GM15510 (cell line): ENCODE results near the gene ITM2B.

Experiments used
- POLR2A ChIP-seq: IDR thresholded peaks from 3 replicates; pipeline ENCODE4 v1.6.1; 2011; ENCODE audit warnings: borderline replicate concordance; ENCODE audit not compliant: insufficient read length; ENCODE audit errors: extremely low read depth

The ITM2B gene

GRCh38 chr13:48222358-48223301 is 10.4 kb upstream of the ITM2B start:
- no peak for TF ChIP-seq POLR2A

GRCh38 chr13:48224701-48225100 is 8.3 kb upstream of the ITM2B start:
- no peak for TF ChIP-seq POLR2A

GRCh38 chr13:48230541-48230940 is 2.5 kb upstream of the ITM2B start:
- no peak for TF ChIP-seq POLR2A

- TF ChIP-seq POLR2A = no peak
These were observed 1.9 kb upstream of the ITM2B start for GRCh38 chr13:48231080-48231479.

GRCh38 chr13:48231933-48232332 is 1.1 kb upstream of the ITM2B start:
- TF ChIP-seq POLR2A = no peak

GRCh38 chr13:48232420-48233045 is 473 bp upstream of the ITM2B start:
- no peak for TF ChIP-seq POLR2A

GRCh38 chr13:48233889-48234488 is 983 bp downstream of the ITM2B start:
- TF ChIP-seq POLR2A = no peak

- TF ChIP-seq POLR2A = no peak
These were observed 1.7 kb downstream of the ITM2B start for GRCh38 chr13:48234566-48235340.

- no peak for TF ChIP-seq POLR2A
These were observed 2.5 kb downstream of the ITM2B start for GRCh38 chr13:48235341-48236135.

GRCh38 chr13:48236528-48237353 is 3.7 kb downstream of the ITM2B start:
- no peak for TF ChIP-seq POLR2A

- TF ChIP-seq POLR2A = no peak
These were observed 8.6 kb downstream of the ITM2B start for GRCh38 chr13:48241651-48242050.

GRCh38 chr13:48242677-48243076 is 9.7 kb downstream of the ITM2B start:
- TF ChIP-seq POLR2A = no peak

- TF ChIP-seq POLR2A = no peak
These were observed 11.2 kb downstream of the ITM2B start for GRCh38 chr13:48244159-48244558.
